ENCODE results near the gene JMJD1C.
A peak's percentile ranks its signal among the peaks of the same experiment; 100 is the strongest.

The JMJD1C gene

DNA sequence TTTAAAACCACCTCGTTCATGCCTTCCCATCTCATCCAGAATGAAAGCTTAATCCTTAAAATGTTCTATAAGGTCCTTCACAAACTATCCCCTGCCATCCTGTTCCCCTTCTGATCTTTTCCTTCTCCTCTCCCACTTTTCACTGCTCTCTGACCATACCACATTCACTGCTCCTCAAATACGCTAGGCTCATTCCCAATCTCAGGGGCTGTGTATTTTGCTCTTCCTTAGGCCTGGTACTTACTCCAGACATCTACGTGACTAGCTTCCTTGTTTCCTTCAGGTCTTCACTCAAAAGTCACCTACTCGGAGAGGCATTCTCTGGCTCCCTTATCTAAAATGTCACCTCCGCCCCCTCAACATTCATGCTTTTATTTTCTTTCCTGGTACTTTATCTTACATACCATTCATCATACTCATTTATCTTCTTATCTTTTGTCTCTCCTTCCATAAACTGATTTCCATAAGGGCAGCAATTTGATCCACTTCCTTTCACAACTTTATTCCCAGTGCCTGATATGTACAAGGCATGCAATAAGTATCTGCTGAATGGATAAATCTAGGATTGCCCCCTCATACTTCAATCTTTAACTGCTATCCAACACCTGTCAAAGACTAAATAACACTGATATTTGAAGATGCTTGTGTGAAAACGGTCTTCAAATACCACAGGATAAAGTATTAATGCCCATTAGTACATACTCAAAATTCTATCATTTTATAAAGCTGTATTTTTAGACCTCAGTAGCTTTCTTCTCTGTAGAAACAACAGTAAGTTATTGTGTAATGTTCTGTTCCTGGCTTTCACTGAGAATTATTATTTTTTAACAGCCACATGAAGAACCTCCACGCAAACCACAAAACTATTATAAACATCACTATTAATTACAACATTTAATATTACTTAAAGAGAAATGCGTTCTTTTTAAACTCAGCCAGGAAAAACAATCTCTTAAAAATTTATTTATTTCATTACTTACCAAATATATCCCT, 27.0 kb downstream of the JMJD1C start (continued):
- TF ChIP-seq ZNF704 (tag by site-specific recombination; IDR thresholded peaks at IDR 0.05) (no peak), ZNF280C (tag by site-specific recombination; IDR thresholded peaks at IDR 0.05) (no peak), TRIM28 (IDR thresholded peaks at IDR 0.05; ENCODE audit: borderline replicate concordance, low read length) (peak; percentile 65), MEIS1 (CRISPR knock-in tag; IDR thresholded peaks at IDR 0.05; ENCODE audit: borderline replicate concordance) (no peak; the same call in 1 of the 2 replicates), ZFP3 (tag by site-specific recombination; IDR thresholded peaks at IDR 0.05; ENCODE audit: low read depth) (no peak), ZNF629 (tag by site-specific recombination; IDR thresholded peaks at IDR 0.05) (peak; percentile 45; the same call in 1 of the 2 replicates), ZNF560 (tag by site-specific recombination; IDR thresholded peaks at IDR 0.05; ENCODE audit: borderline replicate concordance) (no peak), GLIS1 (tag by site-specific recombination; IDR thresholded peaks at IDR 0.05) (no peak), ZNF747 (tag by site-specific recombination; IDR thresholded peaks at IDR 0.05) (no peak), ZEB2 (tag by site-specific recombination; IDR thresholded peaks at IDR 0.05) (peak; percentile 62), ZNF362 (tag by site-specific recombination; IDR thresholded peaks at IDR 0.05) (no peak), ZNF514 (tag by site-specific recombination; IDR thresholded peaks at IDR 0.05) (no peak), ZNF426 (tag by site-specific recombination; IDR thresholded peaks at IDR 0.05) (no peak), ZNF266 (tag by site-specific recombination; IDR thresholded peaks at IDR 0.05; ENCODE audit: low read depth) (no peak), SCRT1 (tag by site-specific recombination; IDR thresholded peaks at IDR 0.05; ENCODE audit: borderline replicate concordance) (no peak), OSR2 (tag by site-specific recombination; IDR thresholded peaks at IDR 0.05) (0 out of 2 replicates have a peak, but pooled peaks have one; percentile 44), ZNF18 (tag by site-specific recombination; IDR thresholded peaks at IDR 0.05) (no peak), ZNF596 (tag by site-specific recombination; IDR thresholded peaks at IDR 0.05) (no peak), PRDM1 (tag by site-specific recombination; IDR thresholded peaks at IDR 0.05) (peak; percentile 57; the same call in 1 of the 2 replicates), ZNF157 (tag by site-specific recombination; IDR thresholded peaks at IDR 0.05) (no peak), ZNF837 (tag by site-specific recombination; IDR thresholded peaks at IDR 0.05) (no peak), ZNF670 (tag by site-specific recombination; IDR thresholded peaks at IDR 0.05; ENCODE audit: low read depth) (no peak), KLF10 (tag by site-specific recombination; IDR thresholded peaks at IDR 0.05) (no peak), ZBTB1 (tag by site-specific recombination; IDR thresholded peaks at IDR 0.05) (no peak), KLF8 (tag by site-specific recombination; IDR thresholded peaks at IDR 0.05) (no peak), ZNF366 (tag by site-specific recombination; conservative IDR thresholded peaks at IDR 0.05) (0 out of 2 replicates have a peak, but pooled peaks have one; percentile 33), ZNF600 (tag by site-specific recombination; IDR thresholded peaks at IDR 0.05) (0 out of 2 replicates have a peak, but pooled peaks have one; percentile 24), KLF17 (tag by site-specific recombination; IDR thresholded peaks at IDR 0.05) (no peak), WT1 (tag by site-specific recombination; IDR thresholded peaks at IDR 0.05) (no peak), SP3 (tag by site-specific recombination; IDR thresholded peaks at IDR 0.05) (no peak)
- TF ChIP-seq, protein P1, sequence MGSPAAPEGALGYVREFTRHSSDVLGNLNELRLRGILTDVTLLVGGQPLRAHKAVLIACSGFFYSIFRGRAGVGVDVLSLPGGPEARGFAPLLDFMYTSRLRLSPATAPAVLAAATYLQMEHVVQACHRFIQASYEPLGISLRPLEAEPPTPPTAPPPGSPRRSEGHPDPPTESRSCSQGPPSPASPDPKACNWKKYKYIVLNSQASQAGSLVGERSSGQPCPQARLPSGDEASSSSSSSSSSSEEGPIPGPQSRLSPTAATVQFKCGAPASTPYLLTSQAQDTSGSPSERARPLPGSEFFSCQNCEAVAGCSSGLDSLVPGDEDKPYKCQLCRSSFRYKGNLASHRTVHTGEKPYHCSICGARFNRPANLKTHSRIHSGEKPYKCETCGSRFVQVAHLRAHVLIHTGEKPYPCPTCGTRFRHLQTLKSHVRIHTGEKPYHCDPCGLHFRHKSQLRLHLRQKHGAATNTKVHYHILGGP (tag by site-specific recombination; IDR thresholded peaks at IDR 0.05): no peak

All from HEK293 (cell line).